Measurements from ENCODE around the gene KCNMB2.

KCNMB2 gene

DNA sequence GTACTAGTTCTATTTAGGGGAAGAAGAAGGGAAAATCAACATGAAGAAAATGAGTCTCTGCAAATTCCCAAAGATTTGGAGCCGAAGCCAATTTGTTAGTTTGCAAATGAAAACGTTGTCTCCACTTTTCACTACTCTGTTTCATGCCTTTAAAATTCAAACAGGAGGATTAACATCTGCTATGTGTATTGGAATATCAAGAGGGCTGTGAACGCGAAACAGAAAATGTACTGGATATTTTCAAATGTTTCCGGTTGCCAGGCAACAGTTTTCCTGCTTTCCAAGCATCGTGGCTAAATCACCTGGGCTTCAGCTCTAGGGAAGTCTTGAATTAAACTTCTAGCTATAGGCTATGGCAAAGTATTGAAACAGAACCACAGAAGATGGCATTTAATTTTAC lies 172.8 kb downstream of the KCNMB2 start:
- TF ChIP-seq LEF1 (IDR thresholded peaks at IDR 0.05; ENCODE audit: borderline replicate concordance) (no peak), SP1 (IDR thresholded peaks at IDR 0.05) (no peak), SUZ12 (IDR thresholded peaks at IDR 0.05) (no peak), FOXK2 (IDR thresholded peaks at IDR 0.05) (no peak), HDGF (IDR thresholded peaks at IDR 0.05; ENCODE audit: borderline replicate concordance) (no peak), L3MBTL2 (conservative IDR thresholded peaks at IDR 0.05) (no peak), ZNF384 (IDR thresholded peaks at IDR 0.05) (no peak), TARDBP (IDR thresholded peaks at IDR 0.05) (no peak), CTBP1 (IDR thresholded peaks at IDR 0.05; ENCODE audit: borderline replicate concordance) (no peak), FOXM1 (IDR thresholded peaks at IDR 0.05; ENCODE audit: borderline replicate concordance) (no peak), ARNT (IDR thresholded peaks at IDR 0.05) (no peak)
- TF ChIP-seq, protein P1, sequence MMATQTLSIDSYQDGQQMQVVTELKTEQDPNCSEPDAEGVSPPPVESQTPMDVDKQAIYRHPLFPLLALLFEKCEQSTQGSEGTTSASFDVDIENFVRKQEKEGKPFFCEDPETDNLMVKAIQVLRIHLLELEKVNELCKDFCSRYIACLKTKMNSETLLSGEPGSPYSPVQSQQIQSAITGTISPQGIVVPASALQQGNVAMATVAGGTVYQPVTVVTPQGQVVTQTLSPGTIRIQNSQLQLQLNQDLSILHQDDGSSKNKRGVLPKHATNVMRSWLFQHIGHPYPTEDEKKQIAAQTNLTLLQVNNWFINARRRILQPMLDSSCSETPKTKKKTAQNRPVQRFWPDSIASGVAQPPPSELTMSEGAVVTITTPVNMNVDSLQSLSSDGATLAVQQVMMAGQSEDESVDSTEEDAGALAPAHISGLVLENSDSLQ (IDR thresholded peaks at IDR 0.05), result no peak
- DNase-seq (ENCODE audit: extremely low spot score), result no peak
- ChIA-PET CTCF (no interaction called here), POLR2A (no interaction called here)

DNA sequence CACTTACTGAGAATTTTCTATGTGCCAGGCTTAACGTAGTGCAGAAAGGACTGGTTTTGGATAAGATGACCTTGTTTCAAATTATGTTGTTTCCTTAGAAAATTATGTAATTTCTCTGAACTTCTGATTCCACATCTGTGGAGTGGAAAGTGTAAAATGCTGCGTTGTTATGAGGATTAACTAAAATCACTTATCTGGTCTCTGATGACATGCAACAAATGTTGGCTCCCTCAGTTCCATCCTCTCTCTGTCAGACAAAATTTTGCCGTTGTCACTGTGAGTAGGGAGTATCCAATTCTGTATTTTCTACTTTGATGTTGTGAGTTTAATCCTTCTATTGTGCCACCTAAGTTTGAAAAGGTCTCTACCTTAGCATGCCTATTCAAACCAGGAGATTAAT lies 175.5 kb downstream of the KCNMB2 start:
- no peak for DNase-seq (ENCODE audit: extremely low spot score)
- TF ChIP-seq ZNF384 (IDR thresholded peaks at IDR 0.05), result no peak
- no peak for TF ChIP-seq FOXK2 (IDR thresholded peaks at IDR 0.05)
- ChIA-PET CTCF (no interaction called here), POLR2A (no interaction called here)

DNA sequence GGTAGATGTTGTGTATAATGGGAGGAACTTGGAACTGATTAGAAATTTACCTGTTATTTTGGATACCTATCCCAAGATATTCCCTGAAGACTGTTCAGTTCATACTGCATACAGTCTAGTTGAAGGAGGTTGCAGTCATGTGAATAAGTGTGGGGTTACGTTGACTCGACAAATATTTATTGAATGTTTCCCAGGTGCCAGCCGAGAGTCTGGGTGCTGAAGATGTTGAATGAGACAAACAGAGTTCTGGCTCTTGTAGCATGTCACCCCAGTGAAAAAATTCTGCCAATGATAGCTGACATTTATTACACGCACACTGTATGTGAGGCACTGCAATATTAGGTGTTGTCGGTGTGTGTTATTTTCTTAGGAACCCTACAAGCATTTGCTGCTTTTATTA lies 176.0 kb downstream of the KCNMB2 start:
- POLR2A ChIA-PET, result no interaction called here

DNA sequence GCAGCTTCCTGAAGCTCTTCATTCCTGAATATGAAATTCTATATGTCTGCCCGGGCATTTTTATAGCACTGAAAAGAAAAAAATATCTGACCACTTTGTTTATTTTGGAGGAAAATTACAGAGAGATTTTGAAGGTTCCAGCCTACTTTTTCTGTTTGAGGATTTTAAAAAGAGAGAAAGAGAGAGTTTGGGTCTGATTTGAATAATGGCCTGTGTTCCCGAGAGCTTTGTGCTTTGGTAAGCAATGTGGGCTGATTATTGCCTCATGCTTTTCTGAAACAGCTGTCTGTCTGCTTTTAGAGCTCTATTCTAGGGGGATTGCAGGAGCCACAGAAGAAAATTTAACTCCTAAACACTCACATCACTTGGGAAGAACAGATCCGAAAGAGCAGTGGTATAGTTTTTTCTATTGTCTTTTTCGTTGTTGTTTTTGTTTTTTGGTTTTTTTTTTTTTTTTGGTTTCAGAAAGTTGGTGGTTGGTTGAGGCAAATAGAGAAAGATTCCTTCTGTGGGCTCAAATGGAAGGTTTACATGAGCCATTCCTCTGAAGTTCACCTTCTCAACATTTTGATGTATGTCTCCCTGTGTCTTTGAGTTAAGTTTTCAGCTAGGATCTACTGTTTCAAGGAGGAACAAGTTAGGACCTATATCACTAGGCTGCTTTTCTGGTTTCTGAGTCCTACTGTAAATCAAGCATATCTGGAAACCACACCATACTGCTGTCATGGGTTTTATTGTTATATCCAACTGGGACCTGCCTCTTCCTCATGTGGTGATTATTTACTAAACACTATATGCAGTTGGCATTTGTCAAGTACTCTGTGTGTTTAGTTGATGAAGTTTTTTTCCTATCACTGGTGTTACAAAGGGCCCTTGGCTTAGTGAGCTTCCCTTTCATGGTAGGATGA lies 178.9 kb downstream of the KCNMB2 start:
- TF ChIP-seq TARDBP (IDR thresholded peaks at IDR 0.05) (no peak), FOXA1 (IDR thresholded peaks at IDR 0.05) (no peak), CTBP1 (IDR thresholded peaks at IDR 0.05; ENCODE audit: borderline replicate concordance) (no peak), HDGF (IDR thresholded peaks at IDR 0.05; ENCODE audit: borderline replicate concordance) (no peak), BHLHE40 (IDR thresholded peaks at IDR 0.05; ENCODE audit: borderline replicate concordance) (no peak), SUZ12 (IDR thresholded peaks at IDR 0.05) (no peak)
- TF ChIP-seq, protein P1 (IDR thresholded peaks at IDR 0.05), result no peak
- no peak for DNase-seq (ENCODE audit: extremely low spot score)
- CTCF ChIA-PET, result no interaction called here
- POLR2A ChIA-PET, result no interaction called here

More for the DNA sequence above, 176.0 kb downstream of the KCNMB2 start:
- TF ChIP-seq TARDBP (IDR thresholded peaks at IDR 0.05), result no peak
- no peak for DNase-seq (ENCODE audit: extremely low spot score)
- CTCF ChIA-PET, result no interaction called here

- CTCF ChIA-PET, result no interaction called here
- POLR2A ChIA-PET, result no interaction called here
- DNase-seq (ENCODE audit: extremely low spot score), result no peak
- TF ChIP-seq SUZ12 (IDR thresholded peaks at IDR 0.05) (no peak), ELF4 (IDR thresholded peaks at IDR 0.05) (no peak), SP1 (IDR thresholded peaks at IDR 0.05) (no peak), FOXK2 (IDR thresholded peaks at IDR 0.05) (no peak), HDGF (IDR thresholded peaks at IDR 0.05; ENCODE audit: borderline replicate concordance) (no peak), FOXA1 (IDR thresholded peaks at IDR 0.05) (no peak), TARDBP (IDR thresholded peaks at IDR 0.05) (no peak), L3MBTL2 (conservative IDR thresholded peaks at IDR 0.05) (no peak), BHLHE40 (IDR thresholded peaks at IDR 0.05; ENCODE audit: borderline replicate concordance) (no peak), NFRKB (IDR thresholded peaks at IDR 0.05) (no peak)
- TF ChIP-seq, protein P1 (IDR thresholded peaks at IDR 0.05), result no peak
Observed at GRCh38 chr3:178718995-178719635, 182.9 kb downstream of the KCNMB2 start.

GRCh38 chr3:178732824-178733223 lies 196.6 kb downstream of the KCNMB2 start:
- no peak for TF ChIP-seq LEF1 (IDR thresholded peaks at IDR 0.05; ENCODE audit: borderline replicate concordance)
- no peak for TF ChIP-seq ARNT (IDR thresholded peaks at IDR 0.05)
- no peak for TF ChIP-seq SP1 (IDR thresholded peaks at IDR 0.05)
- TF ChIP-seq TARDBP (IDR thresholded peaks at IDR 0.05), result no peak
- no peak for TF ChIP-seq BHLHE40 (IDR thresholded peaks at IDR 0.05; ENCODE audit: borderline replicate concordance)
- TF ChIP-seq, protein P1 (IDR thresholded peaks at IDR 0.05), result no peak
- no peak for TF ChIP-seq L3MBTL2 (conservative IDR thresholded peaks at IDR 0.05)
- TF ChIP-seq FOXK2 (IDR thresholded peaks at IDR 0.05), result no peak
- no peak for TF ChIP-seq ZNF384 (IDR thresholded peaks at IDR 0.05)
- no peak for TF ChIP-seq FOXM1 (IDR thresholded peaks at IDR 0.05; ENCODE audit: borderline replicate concordance)
- no peak for TF ChIP-seq FOXA1 (IDR thresholded peaks at IDR 0.05)
- TF ChIP-seq HDGF (IDR thresholded peaks at IDR 0.05; ENCODE audit: borderline replicate concordance), result no peak
- no peak for TF ChIP-seq NFRKB (IDR thresholded peaks at IDR 0.05)
- no peak for TF ChIP-seq ELF4 (IDR thresholded peaks at IDR 0.05)
- POLR2A ChIA-PET, result no interaction called here
- CTCF ChIA-PET, result no interaction called here
- no peak for DNase-seq (ENCODE audit: extremely low spot score)

Measured in HEK293T (cell line).